CD14-positive monocyte (primary cell): ENCODE data around the gene RPUSD4. TPM values are rescaled to one million over a fixed set of nuclear protein-coding genes. Genes with fewer than 3 reads are reported as not detected.

Source experiments
- DNase-seq, 3 donors: peaks; one replicate each; pipeline ENCODE4 v3.0.0-alpha.2; 2011 to 2022
- H2AFZ ChIP-seq: 2 replicates; pipeline ENCODE4 v1.6.0; 2012; ENCODE audit warnings: mild to moderate bottlenecking, low read depth, low read length, inconsistent platforms; ENCODE audit not compliant: insufficient read depth, poor library complexity, severe bottlenecking
- H3K27ac ChIP-seq, 2 donors: 1 replicate in 1 of 2; 2 replicates in 1 of 2; pipeline ENCODE4 v1.5.1; 2012 to 2013; ENCODE audit warnings: low read length in 2 of 2, control low read depth in 1 of 2, inconsistent platforms in 1 of 2, low read depth in 1 of 2, mild to moderate bottlenecking in 1 of 2
- H3K27me3 ChIP-seq, 2 donors: one replicate each; pipeline versions ENCODE4 v1.6.0 to v1.6.1; 2011 to 2013; ENCODE audit warnings: low read length in 2 of 2; ENCODE audit not compliant: control insufficient read depth in 2 of 2, insufficient read depth in 2 of 2
- H3K36me3 ChIP-seq, 2 donors: replicated peaks in 1 of 2; 1 replicate in 1 of 2; 2 replicates in 1 of 2; pipeline versions ENCODE4 v1.5.1 to v1.6.1; 2012 to 2013; ENCODE audit warnings: low read length in 2 of 2, control low read depth in 1 of 2, inconsistent platforms in 1 of 2, mild to moderate bottlenecking in 1 of 2; ENCODE audit not compliant: insufficient read depth in 2 of 2, control insufficient read depth in 1 of 2
- H3K4me1 ChIP-seq, 2 donors: 1 replicate in 1 of 2; 2 replicates in 1 of 2; pipeline versions ENCODE4 v1.5.1 to v1.6.1; 2012 to 2013; ENCODE audit warnings: low read length in 2 of 2, control low read depth in 1 of 2, inconsistent platforms in 1 of 2, mild to moderate bottlenecking in 1 of 2, moderate library complexity in 1 of 2; ENCODE audit not compliant: insufficient read depth in 2 of 2, control insufficient read depth in 1 of 2
- H3K4me2 ChIP-seq: replicated peaks from 2 replicates; pipeline ENCODE3; 2012; ENCODE audit warnings: low read length, moderate library complexity, mild to moderate bottlenecking; ENCODE audit not compliant: poor library complexity, severe bottlenecking; ENCODE audit errors: extremely low read depth
- H3K4me3 ChIP-seq, 3 experiments: fragments of 200-600 bp in 1 of 3; sonication (generic) in 1 of 3; replicated peaks in 1 of 3; 1 replicate in 2 of 3; 2 replicates in 1 of 3; pipeline ENCODE4 v1.5.1; 2011 to 2013; ENCODE audit warnings: low read length in 3 of 3, mild to moderate bottlenecking in 3 of 3, control low read depth in 2 of 3, low read depth in 2 of 3, inconsistent platforms in 1 of 3, moderate library complexity in 1 of 3
- H3K79me2 ChIP-seq: 2 replicates; pipeline ENCODE4 v1.6.0; 2012; ENCODE audit warnings: mild to moderate bottlenecking, control low read depth, inconsistent platforms, low read length, moderate library complexity; ENCODE audit not compliant: insufficient read depth
- H3K9ac ChIP-seq: 2 replicates; pipeline ENCODE4 v1.6.0; 2017; ENCODE audit warnings: low read length, mild to moderate bottlenecking; ENCODE audit not compliant: insufficient read depth, poor library complexity, severe bottlenecking
- H3K9me3 ChIP-seq, 2 donors: replicated peaks in 1 of 2; 1 replicate in 1 of 2; 2 replicates in 1 of 2; pipeline versions ENCODE4 v1.5.1 to v1.6.1; 2012 to 2013; ENCODE audit warnings: low read length in 2 of 2, control low read depth in 1 of 2; ENCODE audit not compliant: control insufficient read depth in 1 of 2, insufficient read depth in 1 of 2
- H4K20me1 ChIP-seq: 2 replicates; pipeline ENCODE4 v1.6.0; 2012; ENCODE audit warnings: mild to moderate bottlenecking, low read length, control low read depth, moderate library complexity; ENCODE audit not compliant: insufficient read depth
- H3K27ac Mint-ChIP-seq, 7 donors: one replicate each; pipeline ENCODE4 v1.8.0; 2020; ENCODE audit warnings: mild to moderate bottlenecking in 7 of 7, mixed read lengths in 7 of 7, moderate library complexity in 6 of 7, inconsistent platforms in 2 of 7
- H3K27me3 Mint-ChIP-seq, 3 donors: one replicate each; pipeline ENCODE4 v1.8.0; 2021 to 2022; ENCODE audit warnings: low read depth in 3 of 3, mild to moderate bottlenecking in 3 of 3, mixed read lengths in 3 of 3, moderate library complexity in 3 of 3, inconsistent platforms in 1 of 3
- H3K36me3 Mint-ChIP-seq, 2 donors: one replicate each; pipeline ENCODE4 v1.8.0; 2020; ENCODE audit warnings: mixed read lengths in 2 of 2, inconsistent platforms in 1 of 2, mild to moderate bottlenecking in 1 of 2
- H3K4me1 Mint-ChIP-seq: one replicate; pipeline ENCODE4 v1.8.0; 2020; ENCODE audit warnings: mild to moderate bottlenecking, mixed read lengths
- H3K4me3 Mint-ChIP-seq, 2 donors: one replicate each; pipeline ENCODE4 v1.8.0; 2020; ENCODE audit warnings: mild to moderate bottlenecking in 2 of 2, mixed read lengths in 2 of 2, moderate library complexity in 1 of 2
- H3K9me3 Mint-ChIP-seq, 7 donors: one replicate each; pipeline ENCODE4 v1.8.0; 2020 to 2022; ENCODE audit warnings: mixed read lengths in 7 of 7, mild to moderate bottlenecking in 6 of 7, moderate library complexity in 6 of 7, inconsistent platforms in 2 of 7
- WGBS: methylation state at CpG from one replicate; pipeline ENCODE4 v1.1.5; 2013; ENCODE audit warnings: missing lambda C conversion rate; ENCODE audit not compliant: insufficient coverage; 5-methylcytosine and 5-hydroxymethylcytosine counted together
- intact Hi-C, 2 donors: fragments of 100-400 bp; cut with micrococcal nuclease; formaldehyde crosslinking; loops; one replicate each; pipeline versions ENCODE4 v1.15.0 to v1.15.1; 2023
- polyA plus RNA-seq, 3 donors: library from polyadenylated mRNA; depleted of rRNA in 1 of 3; unstranded in 2 of 3; stranded (reverse) in 1 of 3; fragments of 300-500 nt in 2 of 3; fragments of >200 nt in 1 of 3; fragmentation: Illumina TruSeq in 2 of 3; gene quantifications; 1 replicate in 2 of 3; 2 replicates in 1 of 3; pipeline ENCODE4 v1.2.3, GENCODE V29; 2012 to 2021
- TF ChIP-seq, protein P1 (sequence below): fragments of 200-600 bp; IDR thresholded peaks from one replicate; pipeline ENCODE4 v1.8.0; 2022; ENCODE audit warnings: antibody characterized with exemption, mild to moderate bottlenecking

The RPUSD4 gene
- polyA plus RNA-seq, 3 donors, result 9.0 to 15.5 (median 10.3) TPM

- H3K27me3 ChIP-seq, result no peaks in the 10 kb centered on the region
- no peaks in the 10 kb centered on the region for H3K36me3 ChIP-seq
- Mint-ChIP-seq H3K36me3 (no peaks in the 10 kb centered on the region), H3K27ac (no peak overlapping the region), H3K4me1 (no peaks in the 10 kb centered on the region), H3K27me3 (peaks cover 2 to 3% (median 2%) of the 10 kb centered on the region in 3 donors), H3K9me3 (no peaks in the 10 kb centered on the region), H3K4me3 (no peak overlapping the region)
- no peak overlapping the region for H3K4me2 ChIP-seq
- H3K4me3 ChIP-seq, result no peak overlapping the region
- no peaks in the 10 kb centered on the region for H3K4me1 ChIP-seq
- no peak overlapping the region for H2AFZ ChIP-seq
- 92% methylated on average over 18 of the region's 22 CpGs for WGBS
- H4K20me1 ChIP-seq, result no peaks in the 10 kb centered on the region
- no peaks in the 10 kb centered on the region for H3K9me3 ChIP-seq
- intact Hi-C loops, result no loop called here
- H3K9ac ChIP-seq, result no peak overlapping the region
- TF ChIP-seq, protein P1, sequence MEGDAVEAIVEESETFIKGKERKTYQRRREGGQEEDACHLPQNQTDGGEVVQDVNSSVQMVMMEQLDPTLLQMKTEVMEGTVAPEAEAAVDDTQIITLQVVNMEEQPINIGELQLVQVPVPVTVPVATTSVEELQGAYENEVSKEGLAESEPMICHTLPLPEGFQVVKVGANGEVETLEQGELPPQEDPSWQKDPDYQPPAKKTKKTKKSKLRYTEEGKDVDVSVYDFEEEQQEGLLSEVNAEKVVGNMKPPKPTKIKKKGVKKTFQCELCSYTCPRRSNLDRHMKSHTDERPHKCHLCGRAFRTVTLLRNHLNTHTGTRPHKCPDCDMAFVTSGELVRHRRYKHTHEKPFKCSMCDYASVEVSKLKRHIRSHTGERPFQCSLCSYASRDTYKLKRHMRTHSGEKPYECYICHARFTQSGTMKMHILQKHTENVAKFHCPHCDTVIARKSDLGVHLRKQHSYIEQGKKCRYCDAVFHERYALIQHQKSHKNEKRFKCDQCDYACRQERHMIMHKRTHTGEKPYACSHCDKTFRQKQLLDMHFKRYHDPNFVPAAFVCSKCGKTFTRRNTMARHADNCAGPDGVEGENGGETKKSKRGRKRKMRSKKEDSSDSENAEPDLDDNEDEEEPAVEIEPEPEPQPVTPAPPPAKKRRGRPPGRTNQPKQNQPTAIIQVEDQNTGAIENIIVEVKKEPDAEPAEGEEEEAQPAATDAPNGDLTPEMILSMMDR, result no peak
- H3K79me2 ChIP-seq, result no peaks in the 10 kb centered on the region
- no peak overlapping the region for H3K27ac ChIP-seq
- DNase-seq, result no peak
These were observed 48.3 kb downstream of the RPUSD4 start for GRCh38 chr11:126163074-126163700.

DNA sequence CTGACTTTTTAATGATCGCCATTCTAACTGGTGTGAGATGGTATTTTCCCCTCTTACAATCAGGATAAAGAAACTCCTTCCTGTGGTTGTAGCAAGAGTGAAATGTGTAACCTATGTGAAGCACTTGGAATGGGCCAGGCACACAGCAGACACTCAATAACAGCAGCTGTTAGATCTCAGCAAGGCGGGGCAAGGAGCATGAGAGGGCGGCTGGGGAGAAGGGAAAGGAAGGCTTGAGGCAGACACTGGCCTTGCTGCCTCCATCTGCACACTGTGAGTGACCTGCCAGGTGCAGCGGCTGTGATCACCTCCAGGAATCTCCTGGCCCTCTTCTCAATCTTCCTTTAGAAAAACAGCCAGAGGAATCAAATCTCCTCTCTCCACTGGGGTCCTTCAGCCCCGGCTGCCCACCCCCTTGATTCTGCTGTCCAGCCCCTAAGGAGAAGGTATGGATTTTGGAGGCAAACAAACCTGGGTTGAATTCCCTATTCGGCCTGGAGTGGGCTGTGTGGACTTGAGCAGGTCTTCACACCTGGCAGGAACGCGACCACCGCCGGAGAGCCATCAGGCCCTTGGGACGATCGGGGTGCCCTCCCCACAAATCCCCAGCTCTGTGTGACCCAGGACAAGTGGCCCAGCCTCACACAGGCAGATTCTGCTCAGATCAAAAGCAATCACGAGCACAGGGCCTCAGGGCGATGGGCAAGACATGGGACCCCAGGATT is 49.0 kb downstream of the RPUSD4 start:
- Histone ChIP-seq H3K4me2 (no peak overlapping the region), H4K20me1 (no peaks in the 10 kb centered on the region), H3K4me1 (no peaks in the 10 kb centered on the region), H3K27ac (no peak overlapping the region), H3K4me3 (no peak overlapping the region), H3K9me3 (no peaks in the 10 kb centered on the region), H3K27me3 (no peaks in the 10 kb centered on the region), H3K9ac (no peak overlapping the region), H3K79me2 (no peaks in the 10 kb centered on the region), H3K36me3 (no peaks in the 10 kb centered on the region), H2AFZ (no peak overlapping the region)
- TF ChIP-seq, protein P1, result no peak
- H3K9me3 Mint-ChIP-seq, result no peaks in the 10 kb centered on the region
- WGBS, result 94% methylated on average over 8 of the region's 14 CpGs
- intact Hi-C loops, result no loop called here
- H3K4me3 Mint-ChIP-seq, result no peak overlapping the region
- no peaks in the 10 kb centered on the region for H3K36me3 Mint-ChIP-seq
- no peak for DNase-seq
- no peak overlapping the region for H3K27ac Mint-ChIP-seq
- no peaks in the 10 kb centered on the region for H3K4me1 Mint-ChIP-seq
- H3K27me3 Mint-ChIP-seq, result peaks cover 2 to 3% (median 2%) of the 10 kb centered on the region in 3 donors
